Globus pallidus (tissue), 1 donor: ENCODE data around the gene TRPC4.

ENCODE experiments used
- DNase-seq: peaks from one replicate; pipeline ENCODE4 v3.0.0-alpha.2; 2015; ENCODE audit warnings: low spot score

TRPC4 gene

GRCh38 chr13:37869756-37870488 is at the start of gene TRPC4:
TRPC4 (minus strand) TSS chr13:37869772; CDS start chr13:37783333, 86,439 bp downstream.
- DNase-seq, result no peak

GRCh38 chr13:37918751-37919150 is 49.2 kb upstream of the TRPC4 start:
- DNase-seq, result no peak

GRCh38 chr13:37918116-37918714 is 48.6 kb upstream of the TRPC4 start:
- DNase-seq, result no peak

GRCh38 chr13:37914781-37915391 is 45.3 kb upstream of the TRPC4 start:
- DNase-seq, result no peak

- DNase-seq, result no peak
These were observed 41.2 kb upstream of the TRPC4 start for GRCh38 chr13:37910790-37911189.

- DNase-seq, result no peak
These were observed 37.3 kb upstream of the TRPC4 start for GRCh38 chr13:37906880-37907279.

GRCh38 chr13:37905736-37906135 is 36.2 kb upstream of the TRPC4 start:
- no peak for DNase-seq

GRCh38 chr13:37899753-37900152 is 30.2 kb upstream of the TRPC4 start:
- no peak for DNase-seq

GRCh38 chr13:37893321-37893720 is 23.7 kb upstream of the TRPC4 start:
- DNase-seq, result no peak

GRCh38 chr13:37889820-37890219 is 20.2 kb upstream of the TRPC4 start:
- no peak for DNase-seq

GRCh38 chr13:37889102-37889501 is 19.5 kb upstream of the TRPC4 start:
- no peak for DNase-seq

GRCh38 chr13:37886879-37887278 is 17.3 kb upstream of the TRPC4 start:
- no peak for DNase-seq

- no peak for DNase-seq
These were observed 15.1 kb upstream of the TRPC4 start for GRCh38 chr13:37884674-37885073.

GRCh38 chr13:37884026-37884425 is 14.5 kb upstream of the TRPC4 start:
- DNase-seq, result no peak

- no peak for DNase-seq
These were observed 9.3 kb upstream of the TRPC4 start for GRCh38 chr13:37878921-37879320.

- DNase-seq, result no peak
These were observed 8.9 kb upstream of the TRPC4 start for GRCh38 chr13:37878496-37878895.

- no peak for DNase-seq
These were observed 1.5 kb upstream of the TRPC4 start for GRCh38 chr13:37870895-37871550.

- DNase-seq, result no peak
These were observed 895 bp upstream of the TRPC4 start for GRCh38 chr13:37870489-37870845.

- DNase-seq, result no peak
These were observed 141 bp downstream of the TRPC4 start for GRCh38 chr13:37869506-37869755.

GRCh38 chr13:37868691-37869505 is 674 bp downstream of the TRPC4 start:
- no peak for DNase-seq

GRCh38 chr13:37863708-37864107 is 5.9 kb downstream of the TRPC4 start:
- no peak for DNase-seq

GRCh38 chr13:37835392-37835791 is 34.2 kb downstream of the TRPC4 start:
- no peak for DNase-seq
